Liver (tissue), 9 donors: ENCODE results near the gene NOTCH4. TPM values are rescaled to one million over a fixed set of nuclear protein-coding genes. Genes with fewer than 3 reads are reported as not detected.
A peak's percentile ranks its signal among the peaks of the same experiment; 100 is the strongest.

Source experiments
- DNase-seq: peaks from one replicate; pipeline ENCODE4 v3.0.0-alpha.2; 2017; ENCODE audit warnings: low spot score
- H3K27ac ChIP-seq, 2 donors: one replicate each; pipeline ENCODE4 v1.7.0; 2013; ENCODE audit warnings: inconsistent platforms in 2 of 2, low read length in 2 of 2, control low read depth in 1 of 2, low read depth in 1 of 2, mild to moderate bottlenecking in 1 of 2
- H3K27me3 ChIP-seq, 4 donors: one replicate each; pipeline versions ENCODE4 v1.6.1 to v1.7.0; 2013; ENCODE audit warnings: low read length in 3 of 4, inconsistent platforms in 1 of 4, mild to moderate bottlenecking in 1 of 4, moderate library complexity in 1 of 4; ENCODE audit not compliant: control insufficient read depth in 4 of 4, insufficient read depth in 4 of 4
- H3K36me3 ChIP-seq, 4 donors: one replicate each; pipeline versions ENCODE4 v1.6.1 to v1.7.0; 2013; ENCODE audit warnings: low read length in 3 of 4, mild to moderate bottlenecking in 3 of 4, low read depth in 1 of 4, moderate library complexity in 1 of 4; ENCODE audit not compliant: control insufficient read depth in 4 of 4, insufficient read depth in 3 of 4
- H3K4me1 ChIP-seq, 4 donors: one replicate each; pipeline versions ENCODE4 v1.6.1 to v1.7.0; 2013; ENCODE audit warnings: low read length in 3 of 4, mild to moderate bottlenecking in 3 of 4, moderate library complexity in 1 of 4; ENCODE audit not compliant: control insufficient read depth in 4 of 4, insufficient read depth in 4 of 4
- H3K4me3 ChIP-seq, 3 donors: one replicate each; pipeline versions ENCODE4 v1.6.1 to v1.7.0; 2013; ENCODE audit warnings: low read length in 3 of 3, control low read depth in 1 of 3, low read depth in 1 of 3, mild to moderate bottlenecking in 1 of 3
- H3K9ac ChIP-seq, 2 donors: one replicate each; pipeline ENCODE4 v1.7.0; 2013; ENCODE audit warnings: low read length in 2 of 2, mild to moderate bottlenecking in 2 of 2, moderate library complexity in 2 of 2, control low read depth in 1 of 2, low read depth in 1 of 2
- H3K9me3 ChIP-seq, 4 donors: one replicate each; pipeline versions ENCODE4 v1.6.1 to v1.7.0; 2013; ENCODE audit warnings: low read length in 3 of 4; ENCODE audit not compliant: control insufficient read depth in 4 of 4
- ATF3 ChIP-seq: IDR thresholded peaks from 2 replicates; pipeline ENCODE4 v1.6.1; 2016; ENCODE audit warnings: antibody characterized with exemption
- CTCF ChIP-seq: fragments of 150-350 bp; IDR thresholded peaks from 2 replicates; pipeline ENCODE4 v1.5.1; 2017; ENCODE audit warnings: improper control_type of control experiment, low read depth, low read length; ENCODE audit not compliant: missing input control
- EGR1 ChIP-seq, 2 donors: IDR thresholded peaks; 2 replicates each; pipeline ENCODE4 v1.6.1; 2016 to 2018; ENCODE audit warnings: antibody characterized with exemption in 2 of 2, low read depth in 2 of 2
- FOXA1 ChIP-seq: IDR thresholded peaks from 2 replicates; pipeline ENCODE4 v1.6.1; 2016; ENCODE audit warnings: antibody characterized with exemption
- FOXA2 ChIP-seq: IDR thresholded peaks from 2 replicates; pipeline ENCODE4 v1.6.1; 2016; ENCODE audit warnings: antibody characterized with exemption
- GABPA ChIP-seq, 2 donors: IDR thresholded peaks in 1 of 2; conservative IDR thresholded peaks in 1 of 2; 2 replicates each; pipeline ENCODE4 v1.6.1; 2016; ENCODE audit warnings: antibody characterized with exemption in 2 of 2, mild to moderate bottlenecking in 1 of 2, moderate library complexity in 1 of 2
- HNF4A ChIP-seq, 2 donors: conservative IDR thresholded peaks; 2 replicates each; pipeline ENCODE4 v1.6.1; 2016; ENCODE audit warnings: antibody characterized with exemption in 2 of 2, mild to moderate bottlenecking in 2 of 2
- HNF4G ChIP-seq: IDR thresholded peaks from 2 replicates; pipeline ENCODE4 v1.6.1; 2016; ENCODE audit warnings: antibody characterized with exemption
- JUND ChIP-seq, 2 donors: IDR thresholded peaks; 2 replicates each; pipeline ENCODE4 v1.6.1; 2016; ENCODE audit warnings: antibody characterized with exemption in 2 of 2
- MAX ChIP-seq: IDR thresholded peaks from 2 replicates; pipeline ENCODE4 v1.6.1; 2016; ENCODE audit warnings: antibody characterized with exemption
- NR2F2 ChIP-seq: IDR thresholded peaks from 2 replicates; pipeline ENCODE4 v1.6.1; 2016; ENCODE audit warnings: antibody characterized with exemption
- RAD21 ChIP-seq, 2 donors: IDR thresholded peaks; 2 replicates each; pipeline ENCODE4 v1.6.1; 2016; ENCODE audit warnings: antibody characterized with exemption in 2 of 2, mild to moderate bottlenecking in 2 of 2
- REST ChIP-seq: IDR thresholded peaks from 2 replicates; pipeline ENCODE4 v1.6.1; 2016; ENCODE audit warnings: antibody characterized with exemption, mild to moderate bottlenecking
- RXRA ChIP-seq, 2 donors: IDR thresholded peaks; 2 replicates each; pipeline ENCODE4 v1.6.1; 2017 to 2018; ENCODE audit warnings: antibody characterized with exemption in 2 of 2, mild to moderate bottlenecking in 1 of 2
- SP1 ChIP-seq: IDR thresholded peaks from 2 replicates; pipeline ENCODE4 v1.6.1; 2018; ENCODE audit warnings: antibody characterized with exemption, mild to moderate bottlenecking
- TAF1 ChIP-seq: conservative IDR thresholded peaks from 2 replicates; pipeline ENCODE4 v1.6.1; 2016; ENCODE audit warnings: antibody characterized with exemption, mild to moderate bottlenecking
- YY1 ChIP-seq: IDR thresholded peaks from 2 replicates; pipeline ENCODE4 v1.6.1; 2016; ENCODE audit warnings: antibody characterized with exemption, mild to moderate bottlenecking
- ZBTB33 ChIP-seq: IDR thresholded peaks from 2 replicates; pipeline ENCODE4 v1.6.1; 2016; ENCODE audit warnings: antibody characterized with exemption
- WGBS: extraction: QIAGEN DNeasy Blood & Tissue Kit; methylation state at CpG from one replicate; pipeline ENCODE4 v1.1.7; 2013; 5-methylcytosine and 5-hydroxymethylcytosine counted together
- polyA plus RNA-seq, 2 donors: library from polyadenylated mRNA; stranded (reverse) in 1 of 2; unstranded in 1 of 2; fragments of 200-250 nt in 1 of 2; fragments of >200 nt in 1 of 2; fragmentation: Nextera tagmentation in 1 of 2; extraction: Ambion mirVana in 1 of 2; gene quantifications; one replicate each; pipeline versions ENCODE4 v1.2.1 to v1.2.3, GENCODE V29; 2013 to 2015
- total RNA-seq, 2 donors: library from RNA; depleted of rRNA; stranded (reverse); fragments of >200 nt; gene quantifications; one replicate each; pipeline ENCODE4 v1.2.3, GENCODE V29; 2014
- donor health status: healthy.
- donor health status: healthy.
- donor health status: healthy.
- donor health status: healthy.
- donor health status: healthy.

Gene NOTCH4
- total and polyA plus RNA-seq, 4 donors, result 2.6 to 15.1 (median 8.8) TPM

- H3K27me3 ChIP-seq, result peaks cover 0 to 5% (median 0%) of the 10 kb centered on the region in 4 donors
- WGBS, result 6% methylated on average over 34 of the region's 34 CpGs
- DNase-seq, result peak; percentile 79
- no peak for TF ChIP-seq FOXA1
- peak; percentile 56 for TF ChIP-seq CTCF
- peak; percentile 79 to 88 for TF ChIP-seq RAD21 (IDR thresholded peaks at IDR 0.05)
- H3K36me3 ChIP-seq, result peaks cover 3 to 11% (median 10%) of the 10 kb centered on the region in 4 donors
- peak overlapping the region; percentile 66 to 97 (median 82) for H3K4me3 ChIP-seq
- peak overlapping the region; percentile 77 to 81 for H3K9ac ChIP-seq
- H3K9me3 ChIP-seq, result no peaks in the 10 kb centered on the region
- H3K4me1 ChIP-seq, result peaks cover 6 to 26% (median 13%) of the 10 kb centered on the region in 4 donors
- H3K27ac ChIP-seq, result peak overlapping the region; percentile 87 to 88
Observed at GRCh38 chr6:32154514-32155161, 69.2 kb downstream of the NOTCH4 start.

- H3K9ac ChIP-seq, result peak within 1 kb of the TSS; percentile 77 to 81
- H3K4me3 ChIP-seq, result peak within 1 kb of the TSS; percentile 66 to 97 (median 82)
- peaks cover 0 to 5% (median 0%) of the 10 kb centered on the region in 4 donors for H3K27me3 ChIP-seq
- peaks cover 6 to 26% (median 13%) of the 10 kb centered on the region in 4 donors for H3K4me1 ChIP-seq
- peaks cover 3 to 11% (median 10%) of the 10 kb centered on the region in 4 donors for H3K36me3 ChIP-seq
- peak within 1 kb of the TSS; percentile 87 to 88 for H3K27ac ChIP-seq
- whole genome bisulfite sequencing, result 5% methylated on average over 52 of the region's 52 CpGs
- peak; percentile 85 for DNase-seq
- no peaks in the 10 kb centered on the region for H3K9me3 ChIP-seq
- no peak for TF ChIP-seq JUND (IDR thresholded peaks at IDR 0.05)
- peak in 1 of 2 donors; percentile 10 for TF ChIP-seq HNF4A (conservative IDR thresholded peaks at IDR 0.05)
- peak; percentile 13 for TF ChIP-seq CTCF
- TF ChIP-seq HNF4G, result peak; percentile 19
- peak; percentile 47 to 80 for TF ChIP-seq GABPA (IDR thresholded peaks at IDR 0.05 in 1 of 2, conservative IDR thresholded peaks at IDR 0.05 in 1 of 2)
- no peak for TF ChIP-seq ATF3
- TF ChIP-seq RAD21 (IDR thresholded peaks at IDR 0.05), result no peak
- TF ChIP-seq FOXA2, result no peak
- no peak for TF ChIP-seq FOXA1
- peak; percentile 34 to 52 for TF ChIP-seq RXRA (IDR thresholded peaks at IDR 0.05)
- peak; percentile 52 for TF ChIP-seq SP1
- TF ChIP-seq TAF1, result no peak
- TF ChIP-seq YY1, result peak; percentile 25
- no peak for TF ChIP-seq MAX
- peak; percentile 66 for TF ChIP-seq ZBTB33
- peak; percentile 21 for TF ChIP-seq REST
- TF ChIP-seq NR2F2, result peak; percentile 65
- no peak for TF ChIP-seq EGR1 (IDR thresholded peaks at IDR 0.05; ENCODE audit: low read depth in 2 of 2)
Observed at GRCh38 chr6:32153564-32154513, 70.0 kb downstream of the NOTCH4 start, which contains the start of gene PPT2. TSS of gene PPT2 (plus strand) at chr6:32154141. CDS start at chr6:32154595, 454 bp downstream.
